Measurements from ENCODE around the gene ABCG1.

GRCh38 chr21:42337276-42337675 is 118.3 kb downstream of the ABCG1 start:
- TF ChIP-seq CTCF (IDR thresholded peaks at IDR 0.05) (no peak), POLR2AphosphoS5 (IDR thresholded peaks at IDR 0.05) (no peak), EP300 (IDR thresholded peaks at IDR 0.05) (no peak)
